Hematopoietic multipotent progenitor cell (in vitro differentiated cells): ENCODE measurements around the gene KCNAB1. TPM values are rescaled to one million over a fixed set of nuclear protein-coding genes. Genes with fewer than 3 reads are reported as not detected.
A peak's percentile ranks its signal among the peaks of the same experiment; 100 is the strongest.

Source experiments
- DNase-seq, 3 donors: peaks; one replicate each; pipeline ENCODE4 v3.0.0-alpha.2; 2011 to 2015; ENCODE audit warnings: low read depth in 2 of 3, low spot score in 2 of 3
- total RNA-seq: library from RNA; depleted of rRNA; stranded (reverse); fragments of >200 nt; gene quantifications from one replicate; pipeline ENCODE4 v1.2.3, GENCODE V29; 2012

Gene KCNAB1
- total RNA-seq, 1 donor, result not detected

GRCh38 chr3:156304406-156304805 is 184.0 kb downstream of the KCNAB1 start:
- DNase-seq, result no peak

GRCh38 chr3:156305672-156306071 is 185.3 kb downstream of the KCNAB1 start:
- DNase-seq, result no peak

GRCh38 chr3:156307704-156308103 is 187.3 kb downstream of the KCNAB1 start:
- DNase-seq, result no peak

GRCh38 chr3:156311431-156311830 is 191.1 kb downstream of the KCNAB1 start:
- no peak for DNase-seq

GRCh38 chr3:156311930-156312329 is 191.6 kb downstream of the KCNAB1 start:
- DNase-seq, result no peak

- DNase-seq, result no peak
These were observed 195.7 kb downstream of the KCNAB1 start for GRCh38 chr3:156316076-156316475.

GRCh38 chr3:156317462-156318074 is 197.2 kb downstream of the KCNAB1 start:
- no peak for DNase-seq

- DNase-seq, result no peak
These were observed 201.6 kb downstream of the KCNAB1 start for GRCh38 chr3:156321945-156322344.

GRCh38 chr3:156323466-156323865 is 203.1 kb downstream of the KCNAB1 start:
- no peak for DNase-seq

GRCh38 chr3:156330415-156330814 is 210.0 kb downstream of the KCNAB1 start:
- DNase-seq, result no peak

- DNase-seq, result no peak
These were observed 211.9 kb downstream of the KCNAB1 start for GRCh38 chr3:156332304-156332703.

GRCh38 chr3:156334841-156335545 is 214.6 kb downstream of the KCNAB1 start:
- no peak for DNase-seq

- no peak for DNase-seq
These were observed 219.1 kb downstream of the KCNAB1 start for GRCh38 chr3:156339491-156339890.

- no peak for DNase-seq
These were observed 221.0 kb downstream of the KCNAB1 start for GRCh38 chr3:156341332-156341731.

- peak in 1 of 3 donors; percentile 12 for DNase-seq
These were observed 221.5 kb downstream of the KCNAB1 start for GRCh38 chr3:156341831-156342416.

- no peak for DNase-seq
These were observed 223.8 kb downstream of the KCNAB1 start for GRCh38 chr3:156344215-156344614.

GRCh38 chr3:156349111-156349510 is 228.7 kb downstream of the KCNAB1 start:
- no peak for DNase-seq

GRCh38 chr3:156349978-156350377 is 229.6 kb downstream of the KCNAB1 start:
- no peak for DNase-seq

- peak in 2 of 3 donors; percentile 11 to 36 for DNase-seq
These were observed 230.4 kb downstream of the KCNAB1 start for GRCh38 chr3:156350781-156351180.

- no peak for DNase-seq
These were observed 231.4 kb downstream of the KCNAB1 start for GRCh38 chr3:156351783-156352182.

GRCh38 chr3:156352728-156353127 is 232.3 kb downstream of the KCNAB1 start:
- DNase-seq, result no peak

GRCh38 chr3:156353563-156353962 is 233.2 kb downstream of the KCNAB1 start:
- DNase-seq, result no peak
